Loucy (cell line): ENCODE measurements around the gene TMEM106A.
A peak's percentile ranks its signal among the peaks of the same experiment; 100 is the strongest.

Experiments
- H2AFZ ChIP-seq: fragments of 200-600 bp; sonication (generic); 2 replicates; pipeline ENCODE4 v1.6.0; 2016; ENCODE audit warnings: antibody characterized with exemption, mild to moderate bottlenecking, low read length, moderate library complexity
- H3F3A ChIP-seq: fragments of 200-600 bp; 2 replicates; pipeline ENCODE4 v1.6.0; 2016; ENCODE audit warnings: antibody characterized with exemption, low read depth, mild to moderate bottlenecking
- H3K27me3 ChIP-seq: fragments of 200-600 bp; sonication (generic); 2 replicates; pipeline ENCODE4 v1.6.1; 2014; ENCODE audit warnings: low read length, mild to moderate bottlenecking; ENCODE audit not compliant: insufficient read depth, poor library complexity, severe bottlenecking
- H3K36me3 ChIP-seq: fragments of 200-600 bp; sonication (generic); 2 replicates; pipeline ENCODE4 v1.6.1; 2016; ENCODE audit warnings: low read length; ENCODE audit not compliant: insufficient read depth
- H3K4me1 ChIP-seq: fragments of 200-600 bp; sonication (generic); 2 replicates; pipeline ENCODE4 v1.5.1; 2014; ENCODE audit warnings: low read length, mild to moderate bottlenecking; ENCODE audit not compliant: insufficient read depth, poor library complexity, severe bottlenecking
- H3K4me2 ChIP-seq: fragments of 200-600 bp; sonication (generic); 2 replicates; pipeline ENCODE4 v1.6.0; 2014; ENCODE audit warnings: antibody characterized with exemption, low read length, low read depth, mild to moderate bottlenecking; ENCODE audit not compliant: poor library complexity, severe bottlenecking
- H3K4me3 ChIP-seq: fragments of 200-600 bp; sonication (generic); 2 replicates; pipeline ENCODE4 v1.5.1; 2014; ENCODE audit warnings: low read length, mild to moderate bottlenecking, mixed read lengths; ENCODE audit not compliant: poor library complexity, severe bottlenecking
- H3K79me2 ChIP-seq: fragments of 200-600 bp; sonication (generic); 2 replicates; pipeline ENCODE4 v1.6.1; 2014; ENCODE audit warnings: low read length; ENCODE audit not compliant: insufficient read depth
- H3K9ac ChIP-seq: fragments of 200-600 bp; sonication (generic); 2 replicates; pipeline ENCODE4 v1.6.0; 2014; ENCODE audit warnings: mild to moderate bottlenecking, low read depth, low read length, moderate library complexity; ENCODE audit not compliant: poor library complexity, severe bottlenecking
- H3K9me2 ChIP-seq: fragments of 200-600 bp; sonication (generic); replicated peaks from 2 replicates; pipeline ENCODE4 v1.6.1; 2016; ENCODE audit warnings: low read depth, low read length, mixed read lengths
- H3K9me3 ChIP-seq: fragments of 200-600 bp; sonication (generic); 2 replicates; pipeline ENCODE4 v1.6.1; 2014; ENCODE audit warnings: mild to moderate bottlenecking, antibody characterized with exemption, low read length, low read depth; ENCODE audit not compliant: insufficient read depth
- H4K20me1 ChIP-seq: fragments of 200-600 bp; sonication (generic); 2 replicates; pipeline ENCODE4 v1.6.0; 2014; ENCODE audit warnings: antibody characterized with exemption, low read length, mild to moderate bottlenecking; ENCODE audit not compliant: insufficient read depth, poor library complexity, severe bottlenecking
- CTCF ChIP-seq: fragments of 200-600 bp; sonication (generic); conservative IDR thresholded peaks from 2 replicates; pipeline ENCODE4 v1.5.1; 2014; ENCODE audit warnings: mild to moderate bottlenecking, antibody characterized with exemption, low read length
- EZH2phosphoT487 ChIP-seq: fragments of 200-600 bp; IDR thresholded peaks from 2 replicates; pipeline ENCODE4 v1.6.1; 2018; ENCODE audit warnings: antibody characterized with exemption, mild to moderate bottlenecking, moderate library complexity, borderline replicate concordance

The TMEM106A gene

GRCh38 chr17:43213545-43213944, 1.9 kb downstream of the TMEM106A start:
- Histone ChIP-seq H3K4me2 (peak overlapping the region; percentile 90), H3K27me3 (no peaks in the 10 kb centered on the region), H3K9ac (peak overlapping the region; percentile 87), H3K9me2 (no peaks in the 10 kb centered on the region), H3K4me1 (peaks cover 49% of the 10 kb centered on the region), H2AFZ (no peak overlapping the region), H3K4me3 (peak overlapping the region; percentile 86), H3K9me3 (no peaks in the 10 kb centered on the region), H3K36me3 (no peaks in the 10 kb centered on the region; the same call in 1 of the 2 replicates), H3K79me2 (peaks cover 16% of the 10 kb centered on the region; the same call in 1 of the 2 replicates), H3F3A (no peaks in the 10 kb centered on the region), H4K20me1 (peaks cover 4% of the 10 kb centered on the region)
- no peak for TF ChIP-seq CTCF
- TF ChIP-seq EZH2phosphoT487, result no peak

GRCh38 chr17:43215341-43215740, 3.7 kb downstream of the TMEM106A start:
- Histone ChIP-seq H3K4me2 (no peak overlapping the region), H3K27me3 (no peaks in the 10 kb centered on the region), H2AFZ (no peak overlapping the region), H3K9me2 (no peaks in the 10 kb centered on the region), H3K36me3 (no peaks in the 10 kb centered on the region; the same call in 1 of the 2 replicates), H3F3A (no peaks in the 10 kb centered on the region), H4K20me1 (peaks cover 4% of the 10 kb centered on the region), H3K79me2 (peaks cover 16% of the 10 kb centered on the region; the same call in 1 of the 2 replicates), H3K4me1 (peaks cover 48% of the 10 kb centered on the region), H3K9ac (no peak overlapping the region), H3K9me3 (no peaks in the 10 kb centered on the region), H3K4me3 (no peak overlapping the region)
- TF ChIP-seq EZH2phosphoT487 (no peak), CTCF (no peak)

GRCh38 chr17:43216369-43216761, 4.7 kb downstream of the TMEM106A start:
- Histone ChIP-seq H3K36me3 (no peaks in the 10 kb centered on the region), H3K4me2 (no peak overlapping the region), H3F3A (no peaks in the 10 kb centered on the region), H3K4me1 (peaks cover 38% of the 10 kb centered on the region), H3K9me3 (no peaks in the 10 kb centered on the region), H3K27me3 (no peaks in the 10 kb centered on the region), H4K20me1 (peaks cover 4% of the 10 kb centered on the region), H3K4me3 (no peak overlapping the region), H3K9me2 (no peaks in the 10 kb centered on the region), H3K9ac (no peak overlapping the region), H2AFZ (no peak overlapping the region), H3K79me2 (peaks cover 12% of the 10 kb centered on the region; the same call in 1 of the 2 replicates)
- TF ChIP-seq CTCF, result no peak
- TF ChIP-seq EZH2phosphoT487, result no peak
